ENCODE data around the gene PTTG1IP. TPM values are rescaled to one million over a fixed set of nuclear protein-coding genes. Genes with fewer than 3 reads are reported as not detected.

PTTG1IP gene
- total and polyA plus RNA-seq, 2 of the 13 experiments (the other 11 are each of a cell fraction or from before 2014, with no cell fraction given): 161 to 700 TPM

DNA sequence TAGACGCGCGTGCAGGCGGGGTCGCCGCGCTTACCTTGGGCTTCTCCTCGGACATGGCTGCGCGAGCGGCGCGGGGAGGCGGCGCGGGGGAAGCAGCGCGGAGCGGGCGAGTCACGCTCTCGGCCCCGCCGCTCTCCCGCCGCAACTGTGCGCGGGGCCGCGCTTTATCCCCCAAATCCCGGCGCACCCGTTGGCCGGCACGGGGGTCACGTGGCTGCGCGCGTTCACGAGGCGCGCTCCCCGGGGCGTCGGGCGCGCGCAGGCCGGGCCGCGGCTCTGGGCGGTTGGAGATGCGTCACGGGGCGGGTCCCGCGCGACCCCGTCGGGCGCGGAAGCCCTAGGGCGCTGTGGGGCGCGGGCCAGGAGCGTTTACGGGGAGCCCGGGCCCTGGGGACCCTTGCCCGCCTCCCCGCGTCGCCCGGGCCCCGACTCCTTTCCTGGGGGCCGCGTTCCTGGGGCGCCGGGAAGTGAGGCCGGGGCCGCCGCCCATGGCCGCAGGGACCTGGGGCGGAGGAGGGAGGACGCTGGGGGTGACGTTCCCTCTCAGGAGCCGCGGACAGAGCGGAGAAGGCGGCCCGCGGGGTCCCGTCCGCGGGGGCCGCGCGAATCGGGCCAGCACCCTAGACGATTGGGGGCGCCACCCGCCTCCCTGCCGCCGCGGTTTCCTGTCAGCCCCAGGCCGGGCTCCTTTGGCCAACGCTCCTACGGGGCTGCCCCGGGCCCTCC, 55.4 kb downstream of the PTTG1IP start, which contains the start of gene SUMO3 (continued):
- no peak for TF ChIP-seq SPEN (CRISPR knock-in tag; IDR thresholded peaks at IDR 0.05; ENCODE audit: low read depth)
- 0 out of 2 replicates have a peak, but pooled peaks have one; percentile 21 for TF ChIP-seq MXD3 (CRISPR knock-in tag; IDR thresholded peaks at IDR 0.05)
- TF ChIP-seq TEAD2 (CRISPR knock-in tag; IDR thresholded peaks at IDR 0.05): no peak
- TF ChIP-seq, protein P1, sequence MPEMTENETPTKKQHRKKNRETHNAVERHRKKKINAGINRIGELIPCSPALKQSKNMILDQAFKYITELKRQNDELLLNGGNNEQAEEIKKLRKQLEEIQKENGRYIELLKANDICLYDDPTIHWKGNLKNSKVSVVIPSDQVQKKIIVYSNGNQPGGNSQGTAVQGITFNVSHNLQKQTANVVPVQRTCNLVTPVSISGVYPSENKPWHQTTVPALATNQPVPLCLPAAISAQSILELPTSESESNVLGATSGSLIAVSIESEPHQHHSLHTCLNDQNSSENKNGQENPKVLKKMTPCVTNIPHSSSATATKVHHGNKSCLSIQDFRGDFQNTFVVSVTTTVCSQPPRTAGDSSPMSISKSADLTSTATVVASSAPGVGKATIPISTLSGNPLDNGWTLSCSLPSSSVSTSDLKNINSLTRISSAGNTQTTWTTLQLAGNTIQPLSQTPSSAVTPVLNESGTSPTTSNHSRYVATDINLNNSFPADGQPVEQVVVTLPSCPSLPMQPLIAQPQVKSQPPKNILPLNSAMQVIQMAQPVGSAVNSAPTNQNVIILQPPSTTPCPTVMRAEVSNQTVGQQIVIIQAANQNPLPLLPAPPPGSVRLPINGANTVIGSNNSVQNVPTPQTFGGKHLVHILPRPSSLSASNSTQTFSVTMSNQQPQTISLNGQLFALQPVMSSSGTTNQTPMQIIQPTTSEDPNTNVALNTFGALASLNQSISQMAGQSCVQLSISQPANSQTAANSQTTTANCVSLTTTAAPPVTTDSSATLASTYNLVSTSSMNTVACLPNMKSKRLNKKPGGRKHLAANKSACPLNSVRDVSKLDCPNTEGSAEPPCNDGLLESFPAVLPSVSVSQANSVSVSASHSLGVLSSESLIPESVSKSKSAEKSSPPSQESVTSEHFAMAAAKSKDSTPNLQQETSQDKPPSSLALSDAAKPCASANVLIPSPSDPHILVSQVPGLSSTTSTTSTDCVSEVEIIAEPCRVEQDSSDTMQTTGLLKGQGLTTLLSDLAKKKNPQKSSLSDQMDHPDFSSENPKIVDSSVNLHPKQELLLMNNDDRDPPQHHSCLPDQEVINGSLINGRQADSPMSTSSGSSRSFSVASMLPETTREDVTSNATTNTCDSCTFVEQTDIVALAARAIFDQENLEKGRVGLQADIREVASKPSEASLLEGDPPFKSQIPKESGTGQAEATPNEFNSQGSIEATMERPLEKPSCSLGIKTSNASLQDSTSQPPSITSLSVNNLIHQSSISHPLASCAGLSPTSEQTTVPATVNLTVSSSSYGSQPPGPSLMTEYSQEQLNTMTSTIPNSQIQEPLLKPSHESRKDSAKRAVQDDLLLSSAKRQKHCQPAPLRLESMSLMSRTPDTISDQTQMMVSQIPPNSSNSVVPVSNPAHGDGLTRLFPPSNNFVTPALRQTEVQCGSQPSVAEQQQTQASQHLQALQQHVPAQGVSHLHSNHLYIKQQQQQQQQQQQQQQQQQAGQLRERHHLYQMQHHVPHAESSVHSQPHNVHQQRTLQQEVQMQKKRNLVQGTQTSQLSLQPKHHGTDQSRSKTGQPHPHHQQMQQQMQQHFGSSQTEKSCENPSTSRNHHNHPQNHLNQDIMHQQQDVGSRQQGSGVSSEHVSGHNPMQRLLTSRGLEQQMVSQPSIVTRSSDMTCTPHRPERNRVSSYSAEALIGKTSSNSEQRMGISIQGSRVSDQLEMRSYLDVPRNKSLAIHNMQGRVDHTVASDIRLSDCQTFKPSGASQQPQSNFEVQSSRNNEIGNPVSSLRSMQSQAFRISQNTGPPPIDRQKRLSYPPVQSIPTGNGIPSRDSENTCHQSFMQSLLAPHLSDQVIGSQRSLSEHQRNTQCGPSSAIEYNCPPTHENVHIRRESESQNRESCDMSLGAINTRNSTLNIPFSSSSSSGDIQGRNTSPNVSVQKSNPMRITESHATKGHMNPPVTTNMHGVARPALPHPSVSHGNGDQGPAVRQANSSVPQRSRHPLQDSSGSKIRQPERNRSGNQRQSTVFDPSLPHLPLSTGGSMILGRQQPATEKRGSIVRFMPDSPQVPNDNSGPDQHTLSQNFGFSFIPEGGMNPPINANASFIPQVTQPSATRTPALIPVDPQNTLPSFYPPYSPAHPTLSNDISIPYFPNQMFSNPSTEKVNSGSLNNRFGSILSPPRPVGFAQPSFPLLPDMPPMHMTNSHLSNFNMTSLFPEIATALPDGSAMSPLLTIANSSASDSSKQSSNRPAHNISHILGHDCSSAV (CRISPR knock-in tag; IDR thresholded peaks at IDR 0.05; ENCODE audit: borderline replicate concordance): no peak
- peak; percentile 53; the same call in 1 of the 2 replicates for TF ChIP-seq KAT7 (CRISPR knock-in tag; IDR thresholded peaks at IDR 0.05; ENCODE audit: borderline replicate concordance)
- TF ChIP-seq, protein P2, sequence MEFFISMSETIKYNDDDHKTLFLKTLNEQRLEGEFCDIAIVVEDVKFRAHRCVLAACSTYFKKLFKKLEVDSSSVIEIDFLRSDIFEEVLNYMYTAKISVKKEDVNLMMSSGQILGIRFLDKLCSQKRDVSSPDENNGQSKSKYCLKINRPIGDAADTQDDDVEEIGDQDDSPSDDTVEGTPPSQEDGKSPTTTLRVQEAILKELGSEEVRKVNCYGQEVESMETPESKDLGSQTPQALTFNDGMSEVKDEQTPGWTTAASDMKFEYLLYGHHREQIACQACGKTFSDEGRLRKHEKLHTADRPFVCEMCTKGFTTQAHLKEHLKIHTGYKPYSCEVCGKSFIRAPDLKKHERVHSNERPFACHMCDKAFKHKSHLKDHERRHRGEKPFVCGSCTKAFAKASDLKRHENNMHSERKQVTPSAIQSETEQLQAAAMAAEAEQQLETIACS (CRISPR knock-in tag; IDR thresholded peaks at IDR 0.05): peak; percentile 98
- no peak for TF ChIP-seq CREBL2 (CRISPR knock-in tag; IDR thresholded peaks at IDR 0.05; ENCODE audit: borderline replicate concordance)
- TF ChIP-seq MTA1 (CRISPR knock-in tag; IDR thresholded peaks at IDR 0.05; ENCODE audit: borderline replicate concordance): no peak
- TF ChIP-seq RAD21 (CRISPR knock-in tag; IDR thresholded peaks at IDR 0.05): peak; percentile 53
- TF ChIP-seq ELF4 (CRISPR knock-in tag; IDR thresholded peaks at IDR 0.05; ENCODE audit: borderline replicate concordance): no peak
- no peak for TF ChIP-seq ZBTB1 (CRISPR knock-in tag; IDR thresholded peaks at IDR 0.05; ENCODE audit: borderline replicate concordance)
- no peak for TF ChIP-seq TAF1 (CRISPR knock-in tag; IDR thresholded peaks at IDR 0.05)
- no peak for TF ChIP-seq ATM (IDR thresholded peaks at IDR 0.05; ENCODE audit: borderline replicate concordance)
- TF ChIP-seq EZH2 (conservative IDR thresholded peaks at IDR 0.05; ENCODE audit: low read depth, low read length): no peak
- TF ChIP-seq DMAP1 (CRISPR knock-in tag; IDR thresholded peaks at IDR 0.05): peak; percentile 37; the same call in 1 of the 2 replicates
- no peak for TF ChIP-seq ZNF337 (CRISPR knock-in tag; IDR thresholded peaks at IDR 0.05; ENCODE audit: borderline replicate concordance, low read depth)
- TF ChIP-seq TAF15 (IDR thresholded peaks at IDR 0.05; ENCODE audit: low read depth, low read length, poor library complexity, severe bottlenecking): no peak
- TF ChIP-seq, protein P3, sequence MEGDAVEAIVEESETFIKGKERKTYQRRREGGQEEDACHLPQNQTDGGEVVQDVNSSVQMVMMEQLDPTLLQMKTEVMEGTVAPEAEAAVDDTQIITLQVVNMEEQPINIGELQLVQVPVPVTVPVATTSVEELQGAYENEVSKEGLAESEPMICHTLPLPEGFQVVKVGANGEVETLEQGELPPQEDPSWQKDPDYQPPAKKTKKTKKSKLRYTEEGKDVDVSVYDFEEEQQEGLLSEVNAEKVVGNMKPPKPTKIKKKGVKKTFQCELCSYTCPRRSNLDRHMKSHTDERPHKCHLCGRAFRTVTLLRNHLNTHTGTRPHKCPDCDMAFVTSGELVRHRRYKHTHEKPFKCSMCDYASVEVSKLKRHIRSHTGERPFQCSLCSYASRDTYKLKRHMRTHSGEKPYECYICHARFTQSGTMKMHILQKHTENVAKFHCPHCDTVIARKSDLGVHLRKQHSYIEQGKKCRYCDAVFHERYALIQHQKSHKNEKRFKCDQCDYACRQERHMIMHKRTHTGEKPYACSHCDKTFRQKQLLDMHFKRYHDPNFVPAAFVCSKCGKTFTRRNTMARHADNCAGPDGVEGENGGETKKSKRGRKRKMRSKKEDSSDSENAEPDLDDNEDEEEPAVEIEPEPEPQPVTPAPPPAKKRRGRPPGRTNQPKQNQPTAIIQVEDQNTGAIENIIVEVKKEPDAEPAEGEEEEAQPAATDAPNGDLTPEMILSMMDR (CRISPR knock-in tag; IDR thresholded peaks at IDR 0.05): 0 out of 2 replicates have a peak, but pooled peaks have one; percentile 28

Data from HepG2 (cell line).